A549 (cell line): ENCODE measurements around the gene SIRT7. TPM values are rescaled to one million over a fixed set of nuclear protein-coding genes. Genes with fewer than 3 reads are reported as not detected.

ENCODE experiments used
- ATOH8 ChIP-seq: fragments of 250-450 bp; sonication (Bioruptor Pico); IDR thresholded peaks from 2 replicates; pipeline ENCODE4 v1.5.0; 2020; ENCODE audit warnings: low read depth, mild to moderate bottlenecking, moderate library complexity
- CBX2 ChIP-seq: fragments of 200-600 bp; sonication (generic); IDR thresholded peaks from 2 replicates; pipeline ENCODE4 v1.6.1; 2016; ENCODE audit warnings: low read depth, mild to moderate bottlenecking, borderline replicate concordance
- CHD2 ChIP-seq: fragments of 150-350 bp; IDR thresholded peaks from 2 replicates; pipeline ENCODE4 v1.6.1; 2014; ENCODE audit warnings: low read length; ENCODE audit not compliant: partially characterized antibody
- CTCF ChIP-seq: fragments of >200 bp; sonication (Bioruptor Twin); formaldehyde crosslinking; IDR thresholded peaks from 3 replicates; pipeline ENCODE4 v1.5.1; 2016
- E2F6 ChIP-seq: IDR thresholded peaks from 2 replicates; pipeline ENCODE4 v1.6.1; 2012; ENCODE audit warnings: low read depth, borderline replicate concordance
- EHF ChIP-seq: fragments of 250-450 bp; sonication (Bioruptor Pico); IDR thresholded peaks from 2 replicates; pipeline ENCODE4 v1.5.0; 2020; ENCODE audit warnings: mild to moderate bottlenecking
- EHMT2 ChIP-seq: fragments of 200-600 bp; sonication (generic); IDR thresholded peaks from 2 replicates; pipeline ENCODE4 v1.6.1; 2016; ENCODE audit warnings: antibody characterized with exemption, low read depth, mild to moderate bottlenecking, moderate library complexity
- EP300 ChIP-seq, 2 experiments: fragments of >200 bp; sonication (Bioruptor Twin); formaldehyde crosslinking; IDR thresholded peaks; 2 replicates in 1 of 2; 3 replicates in 1 of 2; pipeline ENCODE4 v1.6.1; 2016 to 2017
- HES2 ChIP-seq: fragments of >200 bp; sonication (Bioruptor Twin); formaldehyde crosslinking; IDR thresholded peaks from 2 replicates; pipeline ENCODE4 v1.6.1; 2016
- HOXA7 ChIP-seq: fragments of 250-450 bp; sonication (Bioruptor Pico); IDR thresholded peaks from 2 replicates; pipeline ENCODE4 v1.5.0; 2020; ENCODE audit warnings: mild to moderate bottlenecking, moderate library complexity
- HOXB13 ChIP-seq: fragments of 250-450 bp; sonication (Bioruptor Pico); IDR thresholded peaks from 2 replicates; pipeline ENCODE4 v1.5.0; 2020; ENCODE audit warnings: low read depth, mild to moderate bottlenecking, moderate library complexity
- JUNB ChIP-seq: fragments of >200 bp; sonication (Bioruptor Twin); formaldehyde crosslinking; IDR thresholded peaks from 2 replicates; pipeline ENCODE4 v1.6.1; 2016
- KDM5A ChIP-seq: fragments of 200-600 bp; sonication (generic); IDR thresholded peaks from 2 replicates; pipeline ENCODE4 v1.6.1; 2016; ENCODE audit warnings: antibody characterized with exemption, mild to moderate bottlenecking
- MAFK ChIP-seq: fragments of 450-650 bp; IDR thresholded peaks from 2 replicates; pipeline ENCODE4 v1.6.1; 2014; ENCODE audit not compliant: partially characterized antibody
- MAZ ChIP-seq: fragments of 150-350 bp; IDR thresholded peaks from 2 replicates; pipeline ENCODE4 v1.6.1; 2014; ENCODE audit warnings: antibody characterized with exemption, low read depth, low read length, borderline replicate concordance
- NPAS2 ChIP-seq: fragments of 250-450 bp; sonication (Bioruptor Pico); IDR thresholded peaks from 2 replicates; pipeline ENCODE4 v1.8.0; 2022; ENCODE audit warnings: mild to moderate bottlenecking, moderate library complexity, borderline replicate concordance
- PHF8 ChIP-seq: fragments of 200-600 bp; sonication (generic); IDR thresholded peaks from 2 replicates; pipeline ENCODE4 v1.6.1; 2016; ENCODE audit warnings: low read depth, mild to moderate bottlenecking, antibody characterized with exemption, moderate library complexity, borderline replicate concordance
- POLR2A ChIP-seq: IDR thresholded peaks from 2 replicates; pipeline ENCODE4 v1.6.1; 2012; ENCODE audit warnings: mild to moderate bottlenecking, low read length
- REST ChIP-seq: fragments of 200-600 bp; sonication (generic); IDR thresholded peaks from 2 replicates; pipeline ENCODE4 v1.6.1; 2016; ENCODE audit warnings: antibody characterized with exemption, mild to moderate bottlenecking, moderate library complexity
- RFX5 ChIP-seq: fragments of 450-650 bp; IDR thresholded peaks from 2 replicates; pipeline ENCODE4 v1.7.1; 2014; ENCODE audit warnings: antibody characterized with exemption, mild to moderate bottlenecking, moderate library complexity
- SMC3 ChIP-seq: fragments of >200 bp; sonication (Bioruptor Twin); formaldehyde crosslinking; IDR thresholded peaks from 3 replicates; pipeline ENCODE4 v1.6.1; 2018; ENCODE audit warnings: inconsistent platforms
- USF2 ChIP-seq: fragments of 450-650 bp; IDR thresholded peaks from 2 replicates; pipeline ENCODE4 v1.6.1; 2014; ENCODE audit warnings: antibody characterized with exemption
- ZFP36 ChIP-seq: fragments of 450-650 bp; IDR thresholded peaks from 2 replicates; pipeline ENCODE4 v1.6.1; 2014; ENCODE audit warnings: borderline replicate concordance; ENCODE audit not compliant: partially characterized antibody
- ZNF302 ChIP-seq: fragments of 250-450 bp; sonication (Bioruptor Pico); IDR thresholded peaks from 2 replicates; pipeline ENCODE4 v1.9.0; 2021; ENCODE audit warnings: inconsistent platforms, mild to moderate bottlenecking, moderate library complexity
- ZSCAN20 ChIP-seq: fragments of 250-450 bp; sonication (Bioruptor Pico); IDR thresholded peaks from 2 replicates; pipeline ENCODE4 v1.8.0; 2022; ENCODE audit warnings: mild to moderate bottlenecking, moderate library complexity
- polyA plus RNA-seq, 4 experiments: library from polyadenylated mRNA; depleted of rRNA in 3 of 4; stranded (reverse); fragments of >200 nt; fragmentation: RNase III in 1 of 4; extraction: RNeasy Plus Mini Kit Qiagen cat#74134 plus additional on column Dnase treatment in 1 of 4; gene quantifications; 2 replicates in 3 of 4; 3 replicates in 1 of 4; pipeline ENCODE4 v1.2.3, GENCODE V29; 2011 to 2017
- TF ChIP-seq, protein P1 (sequence below): fragments of 150-350 bp; IDR thresholded peaks from 2 replicates; pipeline ENCODE4 v1.6.1; 2014; ENCODE audit warnings: low read depth, mild to moderate bottlenecking, low read length

The SIRT7 gene
- polyA plus RNA-seq, 2 of the 4 experiments (the other 2 are of a cell fraction): 9.8 to 35.2 TPM

GRCh38 chr17:81870131-81870980, 47.6 kb downstream of the SIRT7 start (continued):
- TF ChIP-seq REST (no peak; the same call in 1 of the 2 replicates), EP300 (IDR thresholded peaks at IDR 0.05) (no peak), CBX2 (no peak), KDM5A (no peak), NPAS2 (CRISPR knock-in tag) (no peak), EHF (no peak), PHF8 (peak; percentile 66; the same call in 1 of the 2 replicates), MAFK (no peak), MAZ (no peak), USF2 (no peak), RFX5 (no peak), ATOH8 (CRISPR knock-in tag) (no peak), ZNF302 (CRISPR knock-in tag) (no peak), HOXA7 (CRISPR knock-in tag) (no peak), JUNB (no peak), POLR2A (peak; percentile 34; the same call in 1 of the 2 replicates), EHMT2 (no peak), CHD2 (no peak), HES2 (no peak), SMC3 (no peak), CTCF (no peak), ZSCAN20 (no peak), HOXB13 (CRISPR knock-in tag) (no peak), ZFP36 (no peak), E2F6 (0 out of 2 replicates have a peak, but pooled peaks have one; percentile 19)
- TF ChIP-seq, protein P1, sequence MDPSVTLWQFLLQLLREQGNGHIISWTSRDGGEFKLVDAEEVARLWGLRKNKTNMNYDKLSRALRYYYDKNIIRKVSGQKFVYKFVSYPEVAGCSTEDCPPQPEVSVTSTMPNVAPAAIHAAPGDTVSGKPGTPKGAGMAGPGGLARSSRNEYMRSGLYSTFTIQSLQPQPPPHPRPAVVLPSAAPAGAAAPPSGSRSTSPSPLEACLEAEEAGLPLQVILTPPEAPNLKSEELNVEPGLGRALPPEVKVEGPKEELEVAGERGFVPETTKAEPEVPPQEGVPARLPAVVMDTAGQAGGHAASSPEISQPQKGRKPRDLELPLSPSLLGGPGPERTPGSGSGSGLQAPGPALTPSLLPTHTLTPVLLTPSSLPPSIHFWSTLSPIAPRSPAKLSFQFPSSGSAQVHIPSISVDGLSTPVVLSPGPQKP: no peak
